HG02623 (cell line): ENCODE data around the gene AKAP12.
"Not testable (repeated sequence)": the region's sequence is repeated elsewhere in the genome, so short reads cannot be mapped to it uniquely, and the experiment has no call there.

ENCODE experiments used
- ATAC-seq: cut with Tn5 transposase; IDR thresholded peaks from one replicate; pipeline ENCODE4 v1.9.1; 2021; ENCODE audit warnings: moderate library complexity; ENCODE audit not compliant: unreplicated experiment

Gene AKAP12

DNA sequence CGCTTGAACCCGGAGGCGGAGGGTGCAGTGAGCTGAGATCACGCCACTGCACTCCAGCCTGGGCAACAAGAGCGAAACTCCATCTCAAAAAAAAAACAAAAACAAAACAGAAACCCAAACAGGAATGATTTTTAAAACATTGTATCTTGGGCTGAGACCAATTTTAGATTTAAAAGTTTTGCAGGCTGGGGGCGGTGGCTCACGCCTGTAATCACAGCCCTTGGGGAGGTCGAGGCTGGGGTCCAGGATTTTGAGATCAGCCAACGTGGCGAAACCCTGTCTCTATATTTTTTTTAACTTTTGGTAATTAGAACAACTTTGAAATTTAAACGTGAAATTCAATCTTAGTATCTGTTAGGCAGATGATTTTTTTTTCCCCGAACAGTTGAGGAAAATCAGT, 70.5 kb downstream of the AKAP12 start:
- no peak for ATAC-seq

DNA sequence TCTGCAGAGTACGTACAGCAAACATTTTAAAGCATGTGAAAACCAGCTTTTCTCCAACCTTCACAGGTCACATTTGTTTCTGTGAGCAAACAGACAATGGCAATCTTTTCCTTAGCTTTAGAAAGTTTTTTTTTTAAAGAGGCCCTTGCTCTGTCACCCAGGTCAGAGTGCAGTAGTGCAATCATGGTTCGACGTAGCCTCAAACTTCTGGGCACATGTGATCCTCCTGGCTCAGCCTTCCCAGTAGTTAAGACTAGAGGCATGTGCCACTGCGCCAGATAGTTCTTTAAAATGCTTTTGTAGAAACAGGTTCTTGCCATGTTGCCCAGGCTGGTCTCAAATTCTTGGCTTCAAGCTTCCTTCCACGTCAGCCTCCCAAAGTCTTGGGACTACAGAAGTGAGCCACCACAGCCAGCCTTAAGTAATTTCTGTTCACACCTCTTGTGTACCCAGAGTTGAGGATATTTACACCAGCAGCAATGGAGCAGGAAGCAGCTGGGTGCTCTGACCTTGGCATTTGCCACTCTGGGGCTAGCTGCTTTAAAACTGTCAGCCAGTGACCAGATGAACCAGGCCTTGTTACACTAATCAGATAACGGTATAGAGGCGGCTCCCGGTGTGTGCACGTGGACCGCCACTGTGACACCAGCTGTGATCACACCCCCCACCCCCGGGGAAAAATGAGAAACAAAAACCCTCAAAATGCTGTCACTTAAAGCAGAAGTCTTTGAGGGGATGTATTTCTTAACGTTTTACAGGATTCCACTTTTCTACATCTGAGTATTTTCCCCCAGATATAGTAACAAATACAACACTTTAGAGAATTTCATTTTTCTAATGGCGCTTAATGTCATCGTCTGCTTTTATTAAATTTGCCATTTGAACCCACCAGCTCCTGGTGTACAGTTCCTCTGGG, 71.3 kb downstream of the AKAP12 start:
- ATAC-seq: no peak

DNA sequence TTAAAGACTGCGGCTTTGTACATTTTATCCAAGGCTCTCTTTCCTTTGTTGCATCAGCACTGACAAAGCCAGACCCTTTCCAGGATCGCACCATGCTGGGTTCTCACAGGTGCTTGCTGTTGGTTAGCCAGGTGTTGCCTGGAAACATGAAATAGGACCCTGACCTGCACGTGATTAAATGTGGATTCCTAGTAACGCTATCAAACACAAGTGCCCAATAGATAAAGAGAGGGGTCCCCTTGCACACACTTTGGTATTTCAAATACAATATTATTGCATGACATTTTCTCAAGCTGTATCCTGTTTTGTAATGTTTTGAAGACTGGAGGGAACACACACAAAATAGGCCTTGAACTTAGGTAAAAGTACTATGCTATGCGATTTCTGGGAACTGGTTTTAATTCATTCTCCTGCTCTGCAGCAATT, 73.3 kb downstream of the AKAP12 start:
- no peak for ATAC-seq

GRCh38 chr6:151315661-151316060, 75.9 kb downstream of the AKAP12 start:
- ATAC-seq: not testable (repeated sequence)

DNA sequence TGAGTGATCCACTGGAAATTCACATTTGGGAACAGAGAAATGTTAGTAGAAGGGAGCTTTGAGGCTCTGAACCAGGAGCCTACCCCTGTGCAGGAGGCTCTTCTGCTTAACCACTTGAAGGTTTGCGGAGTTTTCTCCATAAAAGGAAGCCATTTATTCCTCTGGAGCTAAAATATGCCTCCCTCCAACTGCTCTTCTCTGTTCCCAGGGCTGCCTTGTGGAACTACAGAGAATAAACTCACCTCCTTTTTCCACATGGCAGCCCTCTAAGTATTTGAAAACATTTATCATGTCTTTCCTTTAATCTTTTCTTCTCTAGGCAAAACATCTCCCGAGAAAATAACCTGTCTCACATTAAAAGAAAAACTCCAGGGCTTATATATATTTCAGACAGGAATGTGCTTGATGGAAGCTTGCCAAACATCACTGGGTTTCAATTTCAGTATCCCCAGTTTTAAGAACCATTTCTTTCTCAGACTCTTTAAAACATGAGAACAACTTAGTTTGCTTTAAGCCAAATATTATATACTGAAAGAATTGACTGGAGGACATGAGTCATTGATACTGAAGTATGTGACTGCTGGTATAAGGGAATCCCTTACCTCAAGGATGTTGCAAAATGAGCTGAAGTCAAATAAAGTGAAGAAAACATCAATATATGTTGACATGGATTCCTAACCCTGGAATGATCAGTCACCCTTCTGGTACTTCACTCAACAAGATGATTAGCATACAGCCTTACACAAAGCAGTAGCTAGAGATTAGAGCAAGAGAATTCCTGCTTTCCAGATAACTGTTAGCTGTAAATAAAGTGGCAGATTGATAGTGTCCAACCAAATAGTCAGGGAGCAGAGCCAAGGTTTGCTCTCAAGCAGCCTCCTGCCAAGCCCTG, 77.6 kb downstream of the AKAP12 start:
- ATAC-seq: no peak

- ATAC-seq: no peak
These were observed 78.2 kb downstream of the AKAP12 start for GRCh38 chr6:151317995-151318365.

- no peak for ATAC-seq
These were observed 80.4 kb downstream of the AKAP12 start for GRCh38 chr6:151320140-151320539.

DNA sequence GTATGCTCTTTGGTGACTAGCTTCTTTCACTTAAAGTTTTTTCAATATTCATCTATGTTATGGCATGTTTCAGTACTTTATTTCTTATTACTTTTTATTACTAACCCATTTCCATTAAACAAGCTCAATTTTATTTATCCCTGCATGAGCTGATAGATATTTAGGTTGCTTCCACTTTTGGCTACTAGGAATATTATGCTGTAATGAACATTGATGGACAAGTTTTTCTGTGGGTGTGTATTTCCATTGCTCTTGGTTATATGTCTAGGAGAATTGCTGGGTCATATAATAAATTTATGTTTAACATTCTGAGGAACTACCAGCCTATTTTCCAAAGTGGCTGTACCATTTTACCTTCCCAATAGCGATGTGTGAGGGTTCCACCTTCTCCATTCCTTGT, 81.7 kb downstream of the AKAP12 start:
- ATAC-seq: no peak

DNA sequence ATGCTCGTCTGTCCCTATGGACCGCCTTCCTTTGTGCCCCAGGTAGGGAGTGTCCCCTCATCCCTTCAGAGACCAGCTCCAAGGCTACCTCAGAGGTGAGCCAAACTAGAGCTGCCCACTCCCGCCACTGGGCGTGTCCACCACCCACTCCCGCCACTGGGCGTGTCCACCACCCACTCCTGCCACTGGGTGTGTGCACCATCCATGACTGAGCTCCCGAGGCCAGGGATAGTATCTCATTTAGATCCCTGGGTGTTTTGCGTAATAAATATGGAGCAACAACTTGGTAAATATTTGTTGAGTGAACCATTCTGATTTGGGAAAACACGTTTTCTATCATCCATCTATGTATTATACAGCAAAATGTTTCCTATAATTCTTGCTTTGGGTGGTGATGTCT, 82.8 kb downstream of the AKAP12 start:
- ATAC-seq: no peak

- ATAC-seq: no peak
These were observed 84.2 kb downstream of the AKAP12 start for GRCh38 chr6:151323791-151324487.

DNA sequence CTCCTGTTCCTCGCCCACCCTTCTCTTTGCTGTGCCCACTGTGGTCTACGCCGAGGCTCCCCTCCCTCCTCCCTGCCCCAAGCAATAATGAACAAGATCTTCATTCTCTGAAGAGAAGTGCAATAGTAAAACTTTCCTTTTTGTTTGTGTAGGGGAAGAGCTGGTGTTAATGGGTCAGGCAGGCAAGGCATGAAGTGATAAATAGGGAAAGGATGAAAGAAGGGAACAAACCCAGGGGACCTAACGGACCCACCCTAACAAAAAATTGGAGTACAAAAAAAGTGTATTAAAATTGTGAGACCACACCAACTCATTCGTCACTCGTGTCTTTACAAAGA, 84.7 kb downstream of the AKAP12 start:
- no peak for ATAC-seq

DNA sequence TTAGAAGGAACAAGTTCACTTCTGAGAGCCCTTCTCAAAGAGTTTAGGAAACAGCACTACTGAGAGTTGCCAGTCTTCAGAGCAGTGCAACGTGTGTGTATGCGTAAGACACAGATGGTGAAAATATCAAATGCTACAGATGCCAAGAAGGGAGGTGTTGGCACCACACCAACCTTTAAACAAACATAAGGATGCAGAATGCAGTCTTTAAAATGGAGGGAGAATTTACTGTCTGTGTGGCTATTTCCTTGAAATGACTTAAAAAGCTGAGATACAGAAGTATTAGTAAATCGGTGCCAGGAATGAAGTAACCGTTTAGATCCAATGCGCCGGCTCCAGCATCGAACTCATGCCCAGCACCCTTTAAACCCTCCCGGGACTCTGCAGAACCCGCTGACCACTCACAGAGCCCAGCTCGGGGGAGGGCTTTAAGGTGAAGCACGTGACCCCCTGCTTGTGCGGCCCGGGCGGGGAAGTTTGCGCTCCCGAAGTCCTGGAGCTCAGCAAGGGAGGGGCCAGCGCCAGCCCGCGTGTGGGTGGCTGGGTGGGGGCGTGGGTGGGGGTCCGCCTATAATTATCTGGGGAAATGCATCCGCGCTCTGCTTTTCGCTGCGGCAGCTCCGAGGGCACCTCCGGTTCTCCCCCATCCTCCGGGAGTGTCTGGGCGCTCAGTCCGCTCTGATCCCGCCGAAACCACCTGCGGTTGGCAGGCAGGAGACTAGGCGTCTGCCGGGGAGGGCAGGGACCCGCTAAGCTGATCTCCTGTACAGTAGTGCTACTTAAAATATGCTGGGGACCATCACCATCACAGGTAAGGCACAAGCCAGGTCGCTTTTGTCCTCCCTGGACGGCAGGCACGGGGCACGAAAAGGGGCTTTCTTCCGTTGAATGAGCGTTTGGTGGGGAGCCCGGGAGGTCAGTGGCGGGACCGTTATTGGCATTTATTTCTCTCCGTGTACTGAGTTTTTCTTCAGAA, 85.6 kb downstream of the AKAP12 start:
- no peak for ATAC-seq

DNA sequence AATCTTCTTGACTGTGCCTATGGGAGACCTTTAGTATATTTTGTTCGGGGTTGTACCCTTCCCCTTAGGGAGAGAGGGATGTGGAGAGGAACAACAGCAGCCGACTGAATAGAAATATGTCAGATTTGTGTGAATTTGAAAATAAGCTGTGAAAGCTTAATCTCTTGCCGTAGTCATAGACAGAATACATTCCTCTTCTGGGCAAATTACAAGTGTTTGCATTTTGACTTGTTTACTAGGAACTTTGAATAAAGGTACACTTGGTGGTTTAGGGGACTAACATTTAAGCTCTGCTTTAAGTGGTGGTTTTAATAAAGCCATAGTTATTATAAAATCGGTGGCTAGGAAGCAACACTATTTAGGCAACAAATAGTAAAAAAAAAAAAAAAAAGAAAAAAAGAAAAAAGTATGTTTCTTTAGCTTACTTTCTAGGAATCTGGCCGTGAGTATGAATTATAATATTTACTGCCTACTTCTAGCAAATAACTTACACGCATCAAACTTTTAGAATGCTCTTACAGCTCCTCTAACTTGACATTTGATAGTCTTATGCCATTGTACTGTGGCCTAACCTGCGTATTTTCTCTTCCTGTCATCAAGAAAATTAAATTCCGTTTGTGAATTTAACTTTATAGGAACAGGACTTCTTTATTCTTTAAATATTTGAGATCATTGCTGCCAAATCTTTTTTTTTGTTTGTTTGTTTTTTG, 86.5 kb downstream of the AKAP12 start:
- ATAC-seq: no peak

GRCh38 chr6:151327101-151327500, 87.3 kb downstream of the AKAP12 start:
- ATAC-seq: no peak

DNA sequence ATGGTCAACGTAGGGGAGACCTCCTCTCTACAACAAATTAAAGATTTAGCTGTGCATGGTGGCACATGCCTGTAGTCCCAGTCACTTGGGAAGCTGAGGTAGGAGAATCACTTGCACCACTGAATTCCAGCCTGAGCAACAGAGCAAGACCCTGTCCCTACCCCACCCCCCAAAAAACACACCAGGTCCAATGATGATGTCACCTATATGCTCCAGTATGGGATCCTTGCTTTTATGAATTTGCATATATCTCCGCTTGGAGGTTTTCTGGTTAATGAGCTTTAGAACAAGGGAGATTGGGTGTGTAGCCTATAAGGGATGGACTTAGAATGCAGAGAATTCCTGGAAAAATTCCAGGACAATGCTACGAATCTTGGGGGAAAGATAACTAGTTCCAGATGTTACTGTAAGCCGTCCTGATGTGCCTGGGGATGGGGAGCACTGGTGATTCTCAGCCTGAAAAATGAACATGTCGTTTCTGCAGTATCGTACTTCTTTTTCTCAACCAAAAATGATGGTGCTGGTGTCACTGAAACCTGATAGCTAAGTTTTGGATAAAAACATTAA, 90.4 kb downstream of the AKAP12 start:
- ATAC-seq: no peak

GRCh38 chr6:151335930-151336329, 96.2 kb downstream of the AKAP12 start:
- ATAC-seq: no peak

GRCh38 chr6:151338651-151339200, 99.0 kb downstream of the AKAP12 start:
- no peak for ATAC-seq

- ATAC-seq: no peak
These were observed 99.6 kb downstream of the AKAP12 start for GRCh38 chr6:151339369-151339768.
